AG08395 (cell line): ENCODE results near the gene RHBDD2.
A peak's percentile ranks its signal among the peaks of the same experiment; 100 is the strongest.

Experiments
- DNase-seq: peaks from one replicate; pipeline ENCODE4 v3.0.0; 2012; ENCODE audit warnings: mixed read lengths, low spot score

The RHBDD2 gene

GRCh38 chr7:75920431-75921161, 41.8 kb downstream of the RHBDD2 start:
- no peak for DNase-seq

- no peak for DNase-seq
Measured at GRCh38 chr7:75921479-75921878, 42.6 kb downstream of the RHBDD2 start.

GRCh38 chr7:75922966-75923603, 44.3 kb downstream of the RHBDD2 start:
- DNase-seq, result no peak

GRCh38 chr7:75924256-75924655, 45.4 kb downstream of the RHBDD2 start:
- no peak for DNase-seq

- DNase-seq, result no peak
Measured at GRCh38 chr7:75924889-75925288, 46.1 kb downstream of the RHBDD2 start.

GRCh38 chr7:75925717-75926435, 47.0 kb downstream of the RHBDD2 start:
- no peak for DNase-seq

- DNase-seq, result no peak
Measured at GRCh38 chr7:75928568-75928914, 49.7 kb downstream of the RHBDD2 start.

DNA sequence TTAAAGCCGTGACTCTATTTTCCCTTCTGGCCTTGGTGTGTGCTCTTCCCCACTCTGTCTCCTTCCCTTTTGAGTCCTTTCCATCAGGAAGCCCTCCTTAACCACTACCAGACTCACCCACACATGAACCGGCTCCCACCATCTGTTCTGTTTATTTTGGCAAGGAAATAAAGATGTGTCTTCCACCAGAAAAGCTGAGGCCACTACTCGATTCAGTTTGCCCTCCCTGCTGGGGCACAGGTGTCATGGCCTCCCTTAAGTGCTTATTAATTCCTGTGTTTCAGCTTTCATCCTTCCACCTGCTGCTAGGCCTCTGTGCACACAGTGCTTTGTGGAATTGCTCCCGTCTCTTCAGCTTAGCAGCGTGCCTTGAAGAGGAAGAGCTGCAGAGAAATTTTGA, 52.8 kb downstream of the RHBDD2 start:
- no peak for DNase-seq

- DNase-seq, result peak; percentile 93
Measured at GRCh38 chr7:75937958-75938786, 59.3 kb downstream of the RHBDD2 start.
